Sigmoid colon (tissue), 7 donors: ENCODE measurements around the gene CACNA2D3. TPM values are rescaled to one million over a fixed set of nuclear protein-coding genes. Genes with fewer than 3 reads are reported as not detected.

Experiments used
- DNase-seq: peaks from one replicate; pipeline ENCODE4 v3.0.0-alpha.2; 2019
- H3K27ac ChIP-seq, 4 donors: fragments of 200-600 bp; sonication (generic); one replicate each; pipeline ENCODE4 v1.5.1; 2016 to 2019; ENCODE audit warnings: mild to moderate bottlenecking in 1 of 4
- H3K27me3 ChIP-seq, 3 donors: fragments of 200-600 bp; sonication (generic); one replicate each; pipeline ENCODE4 v1.5.1; 2019; ENCODE audit warnings: mild to moderate bottlenecking in 1 of 3
- H3K36me3 ChIP-seq, 4 donors: fragments of 200-600 bp; sonication (generic); one replicate each; pipeline ENCODE4 v1.5.1; 2016 to 2019
- H3K4me1 ChIP-seq, 4 donors: fragments of 200-600 bp; sonication (generic); one replicate each; pipeline ENCODE4 v1.5.1; 2017 to 2019
- H3K4me3 ChIP-seq, 4 donors: fragments of 200-600 bp; sonication (generic); one replicate each; pipeline ENCODE4 v1.5.1; 2017 to 2019; ENCODE audit warnings: mild to moderate bottlenecking in 2 of 4, moderate library complexity in 1 of 4
- H3K9me3 ChIP-seq, 4 donors: fragments of 200-600 bp in 3 of 4; sonication (generic) in 3 of 4; one replicate each; pipeline versions ENCODE4 v1.5.1 to v1.6.1; 2013 to 2019
- EP300 ChIP-seq, 4 donors: sonication (generic); formaldehyde crosslinking; IDR thresholded peaks; one replicate each; pipeline ENCODE4 v1.6.1; 2017; ENCODE audit warnings: antibody characterized with exemption in 4 of 4
- POLR2A ChIP-seq, 2 donors: fragments of 450-650 bp; IDR thresholded peaks; one replicate each; pipeline ENCODE4 v1.6.1; 2016; ENCODE audit warnings: antibody characterized with exemption in 2 of 2, mild to moderate bottlenecking in 2 of 2, moderate library complexity in 2 of 2
- POLR2AphosphoS5 ChIP-seq, 4 donors: sonication (generic); formaldehyde crosslinking; IDR thresholded peaks; one replicate each; pipeline ENCODE4 v1.6.1; 2017; ENCODE audit warnings: antibody characterized with exemption in 4 of 4
- WGBS, 2 donors: extraction: QIAGEN DNeasy Blood & Tissue Kit; methylation state at CpG; one replicate each; pipeline ENCODE4 v1.1.7; 2013; 5-methylcytosine and 5-hydroxymethylcytosine counted together
- intact Hi-C: fragments of 100-400 bp; cut with DNase I; formaldehyde crosslinking; loops from one replicate; pipeline ENCODE4 v1.15.1; 2023
- polyA plus RNA-seq, 3 donors: library from polyadenylated mRNA; stranded (reverse); fragments of 200-250 nt; gene quantifications; one replicate each; pipeline ENCODE4 v1.2.3, GENCODE V29; 2013
- total RNA-seq, 4 donors: library from RNA; depleted of rRNA; stranded (reverse); fragments of >200 nt; gene quantifications; one replicate each; pipeline ENCODE4 v1.1.0, GENCODE V29; 2016
- TF ChIP-seq, protein P1 (sequence below), 4 experiments: fragments of 450-650 bp in 3 of 4; fragments of 200-600 bp in 1 of 4; IDR thresholded peaks; one replicate each; pipeline ENCODE4 v1.5.1; 2016 to 2019; ENCODE audit warnings: antibody characterized with exemption in 4 of 4, mild to moderate bottlenecking in 3 of 4, moderate library complexity in 2 of 4
- donor health status: healthy with polysubstance abuse.
- donor health status: Bipolar disorder and iron deficiency.
- donor health status: healthy.

The CACNA2D3 gene
- total and polyA plus RNA-seq, 7 donors, result 0.32 to 10.2 (median 4.8) TPM; not detected in 1

- Histone ChIP-seq H3K9me3 (no peaks in the 10 kb centered on the region), H3K4me3 (no peak overlapping the region), H3K27ac (no peak overlapping the region), H3K27me3 (no peaks in the 10 kb centered on the region), H3K4me1 (peaks cover 0 to 14% (median 11%) of the 10 kb centered on the region in 4 donors), H3K36me3 (no peaks in the 10 kb centered on the region)
- 14 to 17% methylated on average over 14 of the region's 14 CpGs for WGBS, 2 donors
- TF ChIP-seq, protein P1, sequence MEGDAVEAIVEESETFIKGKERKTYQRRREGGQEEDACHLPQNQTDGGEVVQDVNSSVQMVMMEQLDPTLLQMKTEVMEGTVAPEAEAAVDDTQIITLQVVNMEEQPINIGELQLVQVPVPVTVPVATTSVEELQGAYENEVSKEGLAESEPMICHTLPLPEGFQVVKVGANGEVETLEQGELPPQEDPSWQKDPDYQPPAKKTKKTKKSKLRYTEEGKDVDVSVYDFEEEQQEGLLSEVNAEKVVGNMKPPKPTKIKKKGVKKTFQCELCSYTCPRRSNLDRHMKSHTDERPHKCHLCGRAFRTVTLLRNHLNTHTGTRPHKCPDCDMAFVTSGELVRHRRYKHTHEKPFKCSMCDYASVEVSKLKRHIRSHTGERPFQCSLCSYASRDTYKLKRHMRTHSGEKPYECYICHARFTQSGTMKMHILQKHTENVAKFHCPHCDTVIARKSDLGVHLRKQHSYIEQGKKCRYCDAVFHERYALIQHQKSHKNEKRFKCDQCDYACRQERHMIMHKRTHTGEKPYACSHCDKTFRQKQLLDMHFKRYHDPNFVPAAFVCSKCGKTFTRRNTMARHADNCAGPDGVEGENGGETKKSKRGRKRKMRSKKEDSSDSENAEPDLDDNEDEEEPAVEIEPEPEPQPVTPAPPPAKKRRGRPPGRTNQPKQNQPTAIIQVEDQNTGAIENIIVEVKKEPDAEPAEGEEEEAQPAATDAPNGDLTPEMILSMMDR (IDR thresholded peaks at IDR 0.05), result peak; percentile 14 to 57 (median 45)
- TF ChIP-seq EP300 (IDR thresholded peaks at IDR 0.05) (no peak), POLR2AphosphoS5 (IDR thresholded peaks at IDR 0.05) (no peak), POLR2A (IDR thresholded peaks at IDR 0.05) (no peak)
- no peak for DNase-seq
- intact Hi-C loops, result loop anchor here (10.0 kb wide), 1 partner anchor 228 kb away; no protein-coding TSS in a partner anchor
Measured at GRCh38 chr3:54146506-54147239, 24.3 kb downstream of the CACNA2D3 start.

- 90 to 93% methylated on average over 3 of the region's 3 CpGs for WGBS, 2 donors
- DNase-seq, result no peak
- Histone ChIP-seq H3K9me3 (no peaks in the 10 kb centered on the region), H3K27ac (no peak overlapping the region), H3K4me1 (peaks cover 0 to 14% (median 11%) of the 10 kb centered on the region in 4 donors), H3K36me3 (no peaks in the 10 kb centered on the region), H3K27me3 (no peaks in the 10 kb centered on the region), H3K4me3 (no peak overlapping the region)
- intact Hi-C loops, result no loop called here
- no peak for TF ChIP-seq POLR2A (IDR thresholded peaks at IDR 0.05)
- TF ChIP-seq, protein P1 (IDR thresholded peaks at IDR 0.05), result no peak
- TF ChIP-seq EP300 (IDR thresholded peaks at IDR 0.05), result no peak
- TF ChIP-seq POLR2AphosphoS5 (IDR thresholded peaks at IDR 0.05), result no peak
Measured at GRCh38 chr3:54150864-54151467, 28.6 kb downstream of the CACNA2D3 start.

- WGBS, 2 donors, result 36 to 64% methylated on average over 1 of the region's 1 CpG
- intact Hi-C loops, result no loop called here
Measured at GRCh38 chr3:54153477-54153876, 31.1 kb downstream of the CACNA2D3 start.

GRCh38 chr3:54157860-54158259 is 35.5 kb downstream of the CACNA2D3 start:
- Histone ChIP-seq H3K9me3 (no peaks in the 10 kb centered on the region), H3K4me3 (no peak overlapping the region), H3K4me1 (peaks cover 0 to 15% (median 10%) of the 10 kb centered on the region in 4 donors), H3K27ac (no peak overlapping the region), H3K36me3 (no peaks in the 10 kb centered on the region), H3K27me3 (no peaks in the 10 kb centered on the region)
- WGBS, 2 donors, result 47 to 56% methylated on average over 2 of the region's 2 CpGs
- TF ChIP-seq, protein P1 (IDR thresholded peaks at IDR 0.05), result no peak
- TF ChIP-seq EP300 (IDR thresholded peaks at IDR 0.05) (no peak), POLR2AphosphoS5 (IDR thresholded peaks at IDR 0.05) (no peak), POLR2A (IDR thresholded peaks at IDR 0.05) (no peak)
- intact Hi-C loops, result no loop called here
- no peak for DNase-seq

More at GRCh38 chr3:54153477-54153876, 31.1 kb downstream of the CACNA2D3 start:
- DNase-seq, result no peak
- TF ChIP-seq EP300 (IDR thresholded peaks at IDR 0.05), result no peak
- TF ChIP-seq, protein P1 (IDR thresholded peaks at IDR 0.05), result no peak
- no peak for TF ChIP-seq POLR2A (IDR thresholded peaks at IDR 0.05)
- TF ChIP-seq POLR2AphosphoS5 (IDR thresholded peaks at IDR 0.05), result no peak
- H3K27ac ChIP-seq, result no peak overlapping the region
- H3K27me3 ChIP-seq, result no peaks in the 10 kb centered on the region
- no peak overlapping the region for H3K4me3 ChIP-seq
- peaks cover 0 to 7% (median 3%) of the 10 kb centered on the region in 4 donors for H3K4me1 ChIP-seq
- H3K9me3 ChIP-seq, result no peaks in the 10 kb centered on the region
- no peaks in the 10 kb centered on the region for H3K36me3 ChIP-seq
